Mononuclear cell (primary cell): ENCODE results near the gene UTP25. TPM values are rescaled to one million over a fixed set of nuclear protein-coding genes. Genes with fewer than 3 reads are reported as not detected.

Experiments used
- H3K27me3 ChIP-seq: 2 replicates; pipeline ENCODE4 v1.6.0; 2011; ENCODE audit warnings: low read length, control low read depth; ENCODE audit not compliant: insufficient read depth
- H3K4me1 ChIP-seq: 2 replicates; pipeline ENCODE4 v1.5.1; 2011; ENCODE audit warnings: mild to moderate bottlenecking, low read length, control low read depth; ENCODE audit not compliant: insufficient read depth
- H3K4me3 ChIP-seq: 2 replicates; pipeline ENCODE4 v1.5.1; 2011; ENCODE audit warnings: mild to moderate bottlenecking, low read length, moderate library complexity
- H3K9me3 ChIP-seq: 2 replicates; pipeline ENCODE4 v1.5.1; 2011; ENCODE audit warnings: low read depth, mild to moderate bottlenecking, control low read depth, low read length
- total RNA-seq: library from RNA; depleted of rRNA; stranded (reverse); fragments of >200 nt; gene quantifications from one replicate; pipeline ENCODE4 v1.2.3, GENCODE V29; 2012

The UTP25 gene
- total RNA-seq, 1 donor, result 9.3 TPM

DNA sequence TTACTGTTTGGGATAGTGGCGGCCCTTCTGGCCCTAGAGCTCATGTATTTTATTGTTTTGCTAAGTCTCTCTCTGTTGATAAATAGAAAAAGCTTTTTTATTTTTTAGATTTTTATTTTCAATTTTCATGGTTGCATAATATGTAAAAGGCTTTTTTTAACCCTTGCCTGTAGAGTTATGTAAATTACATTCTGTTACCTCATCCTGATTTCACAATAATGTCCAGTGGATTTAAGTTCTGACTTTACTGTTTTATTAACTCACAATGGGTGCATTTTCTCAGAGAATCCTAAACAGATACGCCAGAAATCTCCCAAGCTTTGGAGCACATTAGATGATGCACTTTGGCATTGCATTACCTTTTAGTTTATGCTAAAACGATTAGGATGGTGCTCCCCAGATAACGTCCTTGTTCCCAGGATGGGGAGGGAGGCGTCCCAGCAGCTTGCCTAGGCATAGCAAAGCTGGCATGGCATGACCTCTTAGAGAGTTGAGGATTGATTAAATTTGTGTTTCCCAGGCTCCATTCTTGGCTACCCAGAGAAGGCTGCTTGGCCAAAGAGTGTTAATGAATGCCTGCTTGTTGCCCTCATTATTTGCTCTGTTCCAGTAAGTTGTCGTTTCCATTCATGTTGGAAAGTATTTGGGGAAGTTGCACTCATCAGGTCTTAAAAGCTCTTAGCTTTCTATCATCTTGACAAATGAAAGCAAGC lies 17.1 kb downstream of the UTP25 start:
- H3K4me3 ChIP-seq, result no peak overlapping the region
- no peaks in the 10 kb centered on the region for H3K27me3 ChIP-seq
- no peaks in the 10 kb centered on the region for H3K4me1 ChIP-seq
- H3K9me3 ChIP-seq, result no peaks in the 10 kb centered on the region

DNA sequence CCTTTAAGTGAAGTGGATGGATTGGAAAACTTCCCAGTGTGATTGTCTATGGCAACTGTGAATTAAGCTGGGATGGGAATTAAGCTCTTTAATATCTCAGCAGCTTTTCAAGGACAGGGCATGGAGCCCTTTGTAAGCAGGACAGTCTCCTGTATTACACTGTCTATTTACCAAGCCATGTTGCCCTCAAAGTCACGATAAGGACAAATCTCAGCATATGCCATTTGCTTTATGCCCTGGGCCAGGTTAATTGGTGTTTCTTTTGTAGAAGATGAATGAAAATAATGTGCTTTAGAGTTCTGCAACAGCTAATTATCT lies 17.6 kb downstream of the UTP25 start:
- no peak overlapping the region for H3K4me3 ChIP-seq
- no peaks in the 10 kb centered on the region for H3K4me1 ChIP-seq
- H3K9me3 ChIP-seq, result no peaks in the 10 kb centered on the region
- H3K27me3 ChIP-seq, result no peaks in the 10 kb centered on the region

- no peaks in the 10 kb centered on the region for H3K4me1 ChIP-seq
- H3K27me3 ChIP-seq, result no peaks in the 10 kb centered on the region
- no peaks in the 10 kb centered on the region for H3K9me3 ChIP-seq
- H3K4me3 ChIP-seq, result no peak overlapping the region
Observed at GRCh38 chr1:209849388-209849787, 21.6 kb downstream of the UTP25 start.

DNA sequence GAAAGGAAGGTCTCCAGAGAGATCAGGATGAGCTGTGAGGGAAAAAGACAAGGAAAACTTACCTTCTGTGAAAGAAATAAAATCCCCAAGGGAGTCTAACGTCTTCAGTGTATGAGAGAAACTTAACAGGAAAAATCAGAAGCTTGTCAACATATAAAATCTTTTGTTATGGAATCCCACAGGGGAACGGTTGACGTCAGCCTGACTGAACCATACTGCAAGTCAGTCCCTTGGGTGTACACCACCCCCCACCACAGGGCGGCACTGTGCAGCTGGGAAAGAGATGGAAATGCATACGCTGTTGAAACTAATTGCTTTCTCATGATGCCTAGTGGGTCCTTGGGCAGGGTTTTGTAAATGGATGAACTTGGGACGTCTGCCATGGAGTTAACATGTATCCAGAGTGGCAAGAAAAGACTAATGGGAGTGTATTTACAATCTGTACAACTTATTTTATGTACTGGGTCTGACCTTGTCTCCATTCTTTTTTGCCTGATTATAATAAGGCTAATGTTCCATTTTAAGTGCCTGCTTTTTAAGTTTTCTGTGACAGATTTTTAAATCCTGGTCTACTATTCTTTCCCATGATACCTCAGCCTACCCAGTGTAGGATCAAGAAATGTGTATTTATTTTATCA lies 22.7 kb downstream of the UTP25 start:
- Histone ChIP-seq H3K27me3 (no peaks in the 10 kb centered on the region), H3K4me1 (no peaks in the 10 kb centered on the region), H3K4me3 (no peak overlapping the region), H3K9me3 (no peaks in the 10 kb centered on the region)

- no peak overlapping the region for H3K4me3 ChIP-seq
- H3K9me3 ChIP-seq, result no peaks in the 10 kb centered on the region
- H3K27me3 ChIP-seq, result no peaks in the 10 kb centered on the region
- H3K4me1 ChIP-seq, result no peaks in the 10 kb centered on the region
Observed at GRCh38 chr1:209853676-209854075, 25.9 kb downstream of the UTP25 start.

DNA sequence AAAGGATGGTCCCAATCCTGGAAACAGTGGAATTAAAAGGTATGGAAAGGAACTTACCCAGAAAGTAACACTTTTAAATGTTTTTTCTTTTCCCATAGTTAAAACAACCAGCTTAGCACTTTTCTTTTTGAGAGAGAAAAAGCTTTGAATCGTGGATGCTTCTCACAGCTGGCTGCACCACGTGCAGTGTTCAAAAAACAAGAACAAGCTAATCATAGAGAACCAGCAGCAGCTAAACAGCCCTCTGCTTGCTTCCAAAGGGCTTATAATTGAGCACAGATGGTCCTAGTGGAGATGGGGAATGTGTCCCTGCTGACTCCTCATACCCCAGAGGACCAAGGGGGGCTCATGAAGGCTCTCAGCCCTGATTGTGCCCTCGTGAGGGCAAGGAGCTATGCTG lies 26.4 kb downstream of the UTP25 start:
- Histone ChIP-seq H3K4me3 (no peak overlapping the region), H3K27me3 (no peaks in the 10 kb centered on the region), H3K4me1 (no peaks in the 10 kb centered on the region), H3K9me3 (no peaks in the 10 kb centered on the region)

DNA sequence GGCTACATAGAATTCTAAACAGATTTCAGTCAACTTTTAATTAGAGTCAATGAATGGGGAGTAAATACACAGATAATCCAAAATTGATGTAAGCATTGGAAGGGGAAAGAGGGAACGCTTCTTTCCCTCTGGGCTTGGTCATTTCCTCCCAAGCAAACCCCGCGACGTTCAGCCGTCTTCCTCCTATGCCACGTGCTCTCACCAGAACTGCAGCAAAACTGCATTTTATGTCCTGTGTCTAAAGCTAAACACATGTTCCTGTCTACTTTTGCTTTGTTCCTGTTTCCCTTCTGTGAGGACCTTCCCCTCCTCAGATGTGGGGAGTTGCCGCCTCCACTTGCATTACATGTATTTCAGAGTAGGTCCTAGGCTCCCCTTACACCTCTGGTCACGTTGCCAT lies 27.2 kb downstream of the UTP25 start:
- H3K9me3 ChIP-seq, result no peaks in the 10 kb centered on the region
- no peaks in the 10 kb centered on the region for H3K4me1 ChIP-seq
- H3K4me3 ChIP-seq, result no peak overlapping the region
- H3K27me3 ChIP-seq, result no peaks in the 10 kb centered on the region

GRCh38 chr1:209855623-209856022 lies 27.9 kb downstream of the UTP25 start:
- Histone ChIP-seq H3K27me3 (no peaks in the 10 kb centered on the region), H3K9me3 (no peaks in the 10 kb centered on the region), H3K4me3 (no peak overlapping the region), H3K4me1 (no peaks in the 10 kb centered on the region)

DNA sequence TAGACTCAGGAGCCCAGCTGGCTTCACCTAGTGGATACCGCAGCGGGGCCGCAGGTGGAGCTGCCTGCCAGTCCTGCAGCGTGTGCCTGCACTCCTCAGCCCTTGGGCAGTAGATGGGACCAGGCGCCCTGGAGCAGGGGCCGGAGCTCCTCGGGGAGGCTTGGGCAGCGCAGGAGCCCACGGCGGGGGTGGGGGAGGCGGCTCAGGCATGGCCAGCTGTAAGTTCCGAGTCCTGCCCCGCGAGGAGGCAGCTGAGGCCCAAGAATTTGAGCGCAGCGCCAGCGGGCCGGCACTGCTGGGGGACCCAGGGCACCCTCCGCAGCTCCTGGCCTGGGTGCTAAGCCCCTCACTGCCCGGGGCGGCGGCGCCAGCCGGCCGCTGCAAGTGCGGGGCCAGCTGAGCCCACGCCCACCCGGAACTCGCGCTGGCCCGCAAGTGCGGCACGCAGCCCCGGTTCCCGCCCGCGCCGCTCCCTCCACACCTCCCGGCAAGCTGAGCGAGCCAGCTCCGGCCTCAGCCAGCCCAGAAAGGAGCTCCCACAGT lies 30.9 kb downstream of the UTP25 start:
- Histone ChIP-seq H3K27me3 (no peaks in the 10 kb centered on the region), H3K4me3 (no peak overlapping the region), H3K4me1 (no peaks in the 10 kb centered on the region), H3K9me3 (no peaks in the 10 kb centered on the region)

DNA sequence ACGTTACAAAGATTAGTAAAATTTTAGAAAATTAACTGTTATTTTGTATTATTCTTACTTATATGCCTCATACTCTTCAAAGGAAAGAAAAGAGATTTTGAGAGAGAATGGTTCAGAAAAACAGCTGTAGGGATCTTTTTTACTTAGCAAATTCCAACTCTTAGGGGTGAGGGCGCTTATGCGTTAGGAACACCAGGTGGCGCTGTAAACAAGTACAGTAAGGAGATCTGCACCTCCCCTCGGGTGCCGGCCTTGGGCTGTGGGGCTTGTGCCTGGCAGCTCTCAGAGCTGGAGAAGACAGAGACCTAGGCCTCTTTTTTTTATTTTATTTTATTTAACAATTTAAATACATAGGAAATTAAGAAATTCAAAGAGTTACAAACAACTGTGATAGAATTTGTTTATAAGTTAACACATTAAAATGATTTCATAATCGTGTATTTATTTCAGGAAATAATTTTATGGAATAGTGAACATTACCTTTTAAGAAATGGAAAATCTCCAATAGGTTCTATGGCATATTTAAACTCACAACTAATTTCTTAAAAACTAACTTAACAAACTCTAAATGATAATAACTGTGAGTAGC lies 32.6 kb downstream of the UTP25 start:
- H3K4me3 ChIP-seq, result no peak overlapping the region
- no peaks in the 10 kb centered on the region for H3K27me3 ChIP-seq

GRCh38 chr1:209861242-209861641 lies 33.5 kb downstream of the UTP25 start:
- Histone ChIP-seq H3K9me3 (no peaks in the 10 kb centered on the region), H3K4me1 (no peaks in the 10 kb centered on the region)

More for the DNA sequence above, 32.6 kb downstream of the UTP25 start:
- Histone ChIP-seq H3K4me1 (no peaks in the 10 kb centered on the region), H3K9me3 (no peaks in the 10 kb centered on the region)

DNA sequence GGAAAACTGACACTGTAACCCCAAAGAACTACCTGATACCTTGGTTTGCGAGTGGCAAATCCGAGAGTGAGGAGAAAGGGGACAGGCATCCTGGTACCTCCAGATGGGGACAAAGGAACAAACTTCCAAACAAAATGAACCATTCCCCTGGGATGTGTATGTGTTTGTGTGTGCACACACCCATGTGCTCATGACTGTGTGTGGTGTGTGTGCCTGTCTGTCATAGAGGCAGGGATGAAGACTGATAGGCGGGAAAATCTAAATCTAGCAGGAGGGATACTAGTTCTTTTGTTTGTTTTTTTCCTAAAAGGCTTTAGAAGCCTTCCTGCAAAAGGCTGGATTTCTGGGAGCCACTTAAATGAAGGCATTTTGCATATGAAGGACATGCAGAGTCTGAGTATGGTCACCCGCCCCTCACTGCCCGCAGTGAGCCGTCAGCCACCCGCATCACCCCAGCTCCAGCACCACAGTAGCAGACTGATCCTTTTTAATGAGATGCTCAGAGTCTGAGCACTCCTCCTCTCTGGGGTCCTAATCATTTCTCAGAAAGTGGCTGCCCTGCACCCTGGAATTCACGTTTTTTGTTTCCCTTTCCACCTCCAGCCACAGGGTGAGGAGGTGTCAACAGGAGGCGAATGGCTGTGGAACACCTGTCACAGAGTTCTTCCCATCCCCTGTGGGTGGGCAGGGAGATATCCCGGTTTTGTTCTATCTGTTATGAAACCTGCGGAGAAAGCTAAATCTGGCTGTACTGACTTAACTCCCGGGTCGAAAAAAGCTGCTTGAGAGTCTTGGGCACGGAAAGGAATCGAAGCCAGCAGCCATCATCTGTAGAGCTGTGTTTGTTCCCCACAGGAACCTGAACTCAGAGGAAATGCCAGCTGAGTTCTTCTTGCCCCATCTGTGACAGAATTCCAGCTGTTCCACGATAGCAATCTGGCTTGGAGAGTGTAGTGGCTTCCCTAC lies 34.9 kb downstream of the UTP25 start:
- Histone ChIP-seq H3K27me3 (no peaks in the 10 kb centered on the region), H3K9me3 (no peaks in the 10 kb centered on the region), H3K4me1 (no peaks in the 10 kb centered on the region), H3K4me3 (no peak overlapping the region)

More at GRCh38 chr1:209861242-209861641, 33.5 kb downstream of the UTP25 start:
- no peaks in the 10 kb centered on the region for H3K27me3 ChIP-seq
- no peak overlapping the region for H3K4me3 ChIP-seq

DNA sequence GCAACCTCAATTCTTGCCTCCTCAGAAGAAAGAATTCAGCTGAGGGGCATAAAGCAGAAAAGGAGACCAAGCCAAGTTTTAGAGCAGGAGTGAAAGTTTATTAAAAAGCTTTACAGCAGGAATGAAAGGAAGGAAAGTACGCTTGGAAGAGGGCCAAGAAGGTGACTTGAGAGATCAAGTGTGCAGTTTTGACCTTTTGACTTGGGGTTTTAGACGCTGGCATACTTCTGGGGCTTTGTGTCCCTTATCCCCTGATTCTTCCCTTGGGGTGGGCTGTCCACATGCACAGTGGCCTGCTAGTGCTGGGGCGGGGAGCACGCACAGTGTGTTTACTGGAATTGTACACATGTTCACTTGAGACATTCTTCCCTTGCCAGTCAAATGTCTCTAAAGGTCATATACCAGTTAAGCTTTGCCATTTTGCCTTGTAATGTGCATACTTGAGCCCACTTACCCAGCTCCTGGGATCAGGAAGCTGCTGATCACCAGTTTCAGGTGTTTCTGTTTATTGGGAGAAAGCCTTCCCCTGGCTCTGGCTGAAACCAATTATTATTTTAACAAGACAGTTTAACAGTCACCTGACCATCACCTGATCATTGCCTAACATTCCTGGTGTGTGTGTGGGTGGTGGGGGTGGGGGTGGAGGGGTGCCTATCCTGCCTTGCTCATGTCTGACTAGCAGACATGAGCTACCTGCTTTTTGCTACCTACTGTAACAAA lies 36.2 kb downstream of the UTP25 start:
- no peaks in the 10 kb centered on the region for H3K4me1 ChIP-seq

GRCh38 chr1:209866201-209866600 lies 38.4 kb downstream of the UTP25 start:
- Histone ChIP-seq H3K27me3 (peaks cover 8% of the 10 kb centered on the region), H3K9me3 (no peaks in the 10 kb centered on the region), H3K4me3 (no peak overlapping the region), H3K4me1 (no peaks in the 10 kb centered on the region)

More for the DNA sequence above, 36.2 kb downstream of the UTP25 start:
- Histone ChIP-seq H3K4me3 (no peak overlapping the region), H3K27me3 (no peaks in the 10 kb centered on the region), H3K9me3 (no peaks in the 10 kb centered on the region)
